ENCODE measurements around the gene RPA1. TPM values are rescaled to one million over a fixed set of nuclear protein-coding genes. Genes with fewer than 3 reads are reported as not detected.

RPA1 gene
- total and polyA plus RNA-seq, 10 of the 15 experiments (the other 5 are each of a cell fraction or from before 2014, with no cell fraction given) = 35.9 to 198 (median 71.2) TPM

GRCh38 chr17:1860978-1861377, 31.2 kb downstream of the RPA1 start:
- ATAC-seq = no peak
- WGBS (ENCODE audit: insufficient coverage, insufficient replicate concordance, low lambda C conversion rate, missing lambda C conversion rate) = 93% methylated on average over 11 of the region's 11 CpGs
- H3K4me2 ChIP-seq (ENCODE audit: control insufficient read depth, insufficient read depth) = no peak overlapping the region
- intact Hi-C loops (cut with micrococcal nuclease; ENCODE audit: unreplicated experiment) = no loop called here
- no peak overlapping the region for H2AFZ ChIP-seq (ENCODE audit: control insufficient read depth, low read depth, low read length)
- no peak for FAIRE-seq
- H3K27ac ChIP-seq (ENCODE audit: control insufficient read depth, insufficient read depth) = no peak overlapping the region
- TF ChIP-seq SMAD5 (IDR thresholded peaks at IDR 0.05; ENCODE audit: low read depth) (no peak), ZNF592 (IDR thresholded peaks at IDR 0.05) (no peak), MYB (IDR thresholded peaks at IDR 0.05; ENCODE audit: borderline replicate concordance, low read depth, low read length) (no peak), ZZZ3 (IDR thresholded peaks at IDR 0.05; ENCODE audit: control insufficient read depth, insufficient read length, low read depth) (no peak), TCF12 (IDR thresholded peaks at IDR 0.05; ENCODE audit: low read depth, low read length) (no peak), EZH2 (IDR thresholded peaks at IDR 0.05; ENCODE audit: borderline replicate concordance, control insufficient read depth, low read depth, low read length) (no peak), SREBF1 (IDR thresholded peaks at IDR 0.05; ENCODE audit: low read length) (no peak)
- TF ChIP-seq, protein P1, sequence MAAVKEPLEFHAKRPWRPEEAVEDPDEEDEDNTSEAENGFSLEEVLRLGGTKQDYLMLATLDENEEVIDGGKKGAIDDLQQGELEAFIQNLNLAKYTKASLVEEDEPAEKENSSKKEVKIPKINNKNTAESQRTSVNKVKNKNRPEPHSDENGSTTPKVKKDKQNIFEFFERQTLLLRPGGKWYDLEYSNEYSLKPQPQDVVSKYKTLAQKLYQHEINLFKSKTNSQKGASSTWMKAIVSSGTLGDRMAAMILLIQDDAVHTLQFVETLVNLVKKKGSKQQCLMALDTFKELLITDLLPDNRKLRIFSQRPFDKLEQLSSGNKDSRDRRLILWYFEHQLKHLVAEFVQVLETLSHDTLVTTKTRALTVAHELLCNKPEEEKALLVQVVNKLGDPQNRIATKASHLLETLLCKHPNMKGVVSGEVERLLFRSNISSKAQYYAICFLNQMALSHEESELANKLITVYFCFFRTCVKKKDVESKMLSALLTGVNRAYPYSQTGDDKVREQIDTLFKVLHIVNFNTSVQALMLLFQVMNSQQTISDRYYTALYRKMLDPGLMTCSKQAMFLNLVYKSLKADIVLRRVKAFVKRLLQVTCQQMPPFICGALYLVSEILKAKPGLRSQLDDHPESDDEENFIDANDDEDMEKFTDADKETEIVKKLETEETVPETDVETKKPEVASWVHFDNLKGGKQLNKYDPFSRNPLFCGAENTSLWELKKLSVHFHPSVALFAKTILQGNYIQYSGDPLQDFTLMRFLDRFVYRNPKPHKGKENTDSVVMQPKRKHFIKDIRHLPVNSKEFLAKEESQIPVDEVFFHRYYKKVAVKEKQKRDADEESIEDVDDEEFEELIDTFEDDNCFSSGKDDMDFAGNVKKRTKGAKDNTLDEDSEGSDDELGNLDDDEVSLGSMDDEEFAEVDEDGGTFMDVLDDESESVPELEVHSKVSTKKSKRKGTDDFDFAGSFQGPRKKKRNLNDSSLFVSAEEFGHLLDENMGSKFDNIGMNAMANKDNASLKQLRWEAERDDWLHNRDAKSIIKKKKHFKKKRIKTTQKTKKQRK (IDR thresholded peaks at IDR 0.05; ENCODE audit: low read depth, low read length) = no peak
- ChIA-PET POLR2A (no interaction called here), SMC1A (ENCODE audit: uncharacterized antibody, unreplicated experiment) (interaction anchor here (1.0 to 2.5 kb wide), 3 partner anchors 20 to 143 kb away, joined by 4 to 9 read pairs (median 5); no protein-coding TSS in a partner anchor), CTCF (interaction anchor here (0.6 to 12.9 kb wide), 3 partner anchors 61 to 142 kb away, joined by 4 to 232 read pairs (median 6); no protein-coding TSS in a partner anchor), RAD21 (ENCODE audit: unreplicated experiment) (interaction anchor here (0.7 kb wide), 1 partner anchor 358 kb away, joined by 3 read pairs; no protein-coding TSS in a partner anchor)
- H4K20me1 ChIP-seq (ENCODE audit: control insufficient read depth, insufficient read depth) = no peaks in the 10 kb centered on the region
- H3K36me3 ChIP-seq (ENCODE audit: control insufficient read depth in 2 of 2, insufficient read depth in 2 of 2, low read length in 1 of 2) = peaks cover 4 to 9% of the 10 kb centered on the region in 2 experiments; a peak in 3 of 4 replicates
- H3K4me1 ChIP-seq (ENCODE audit: control insufficient read depth, insufficient read depth, low read length) = no peaks in the 10 kb centered on the region
- H3K27me3 ChIP-seq (replicated peaks in 1 of 2; ENCODE audit: control insufficient read depth in 2 of 2, insufficient read depth in 2 of 2, low read length in 1 of 2) = no peaks in the 10 kb centered on the region
- no peak for DNase-seq (ENCODE audit: low read depth, low spot score)
- H3K79me2 ChIP-seq (ENCODE audit: control insufficient read depth, insufficient read depth, low read length) = no peaks in the 10 kb centered on the region
- H3K9me3 ChIP-seq (replicated peaks; ENCODE audit: control insufficient read depth, insufficient read depth, low read length) = no peaks in the 10 kb centered on the region
- H3K4me3 ChIP-seq = no peak overlapping the region
- BruUV-seq (replicated peaks) = no TSS peak
- in situ Hi-C loops (cut with MboI) = no loop called here
- H3K9ac ChIP-seq (ENCODE audit: control insufficient read depth, insufficient read depth, low read length) = no peak overlapping the region
